ENCODE measurements around the gene LOC128125822.
A peak's percentile ranks its signal among the peaks of the same experiment; 100 is the strongest.
"Not testable (repeated sequence)": the region's sequence is repeated elsewhere in the genome, so short reads cannot be mapped to it uniquely, and the experiment has no call there.

LOC128125822 gene

DNA sequence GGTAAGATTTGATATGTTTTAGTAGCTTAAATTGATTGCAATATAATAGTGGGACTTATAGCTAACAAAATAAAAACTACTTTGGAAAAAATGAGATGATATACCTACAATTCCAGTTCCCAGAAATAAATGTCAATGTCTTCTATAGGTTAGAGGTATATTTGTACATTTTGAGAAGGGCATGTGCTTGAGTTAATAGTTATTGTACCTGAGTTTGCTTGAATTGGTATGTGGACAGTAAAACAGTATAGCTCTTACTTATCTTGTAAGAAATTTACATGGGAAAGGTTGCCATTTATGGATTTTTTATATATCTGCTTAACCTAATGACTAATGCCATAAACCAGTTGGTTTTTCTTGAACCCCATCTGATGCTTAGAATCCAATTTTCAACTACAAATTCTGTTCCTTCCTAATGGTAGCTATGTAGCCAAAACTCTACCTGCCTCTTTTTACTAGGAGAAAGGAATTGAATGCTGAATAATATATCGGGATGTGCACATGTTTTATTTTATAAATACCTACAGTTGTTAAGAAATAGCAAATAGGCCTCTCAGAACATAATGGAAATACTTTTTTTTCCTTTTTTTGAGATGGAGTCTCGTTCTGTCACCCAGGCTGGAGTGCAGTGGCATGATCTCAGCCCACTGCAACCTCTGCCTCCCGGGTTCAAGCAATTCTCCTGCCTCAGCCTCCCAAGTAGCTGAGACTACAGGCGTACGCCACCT lies 4.9 kb downstream of the LOC128125822 start:
- no peak for ATAC-seq
- intact Hi-C loops (cut with DNase I), result no loop called here

DNA sequence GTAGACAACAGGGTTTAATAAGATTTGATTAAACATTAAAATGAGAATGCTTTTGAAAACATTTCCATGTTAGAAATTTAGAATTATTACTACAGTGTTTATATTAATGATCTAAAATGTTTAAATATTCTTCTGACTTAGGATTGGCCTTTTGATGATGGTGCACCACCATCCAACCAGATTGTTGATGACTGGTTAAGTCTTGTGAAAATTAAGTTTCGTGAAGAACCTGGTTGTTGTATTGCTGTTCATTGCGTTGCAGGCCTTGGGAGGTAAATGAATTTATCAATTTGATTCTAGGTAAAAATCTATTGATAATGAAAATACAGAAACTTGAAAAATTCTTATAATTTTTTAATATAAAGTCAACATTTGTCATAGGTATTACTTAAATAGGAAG lies 6.5 kb downstream of the LOC128125822 start:
- intact Hi-C loops (cut with DNase I), result no loop called here
- no peak for ATAC-seq
- no peak for DNase-seq (ENCODE audit: missing footprints)

More for the DNA sequence above, 4.9 kb downstream of the LOC128125822 start:
- DNase-seq (ENCODE audit: missing footprints), result no peak

DNA sequence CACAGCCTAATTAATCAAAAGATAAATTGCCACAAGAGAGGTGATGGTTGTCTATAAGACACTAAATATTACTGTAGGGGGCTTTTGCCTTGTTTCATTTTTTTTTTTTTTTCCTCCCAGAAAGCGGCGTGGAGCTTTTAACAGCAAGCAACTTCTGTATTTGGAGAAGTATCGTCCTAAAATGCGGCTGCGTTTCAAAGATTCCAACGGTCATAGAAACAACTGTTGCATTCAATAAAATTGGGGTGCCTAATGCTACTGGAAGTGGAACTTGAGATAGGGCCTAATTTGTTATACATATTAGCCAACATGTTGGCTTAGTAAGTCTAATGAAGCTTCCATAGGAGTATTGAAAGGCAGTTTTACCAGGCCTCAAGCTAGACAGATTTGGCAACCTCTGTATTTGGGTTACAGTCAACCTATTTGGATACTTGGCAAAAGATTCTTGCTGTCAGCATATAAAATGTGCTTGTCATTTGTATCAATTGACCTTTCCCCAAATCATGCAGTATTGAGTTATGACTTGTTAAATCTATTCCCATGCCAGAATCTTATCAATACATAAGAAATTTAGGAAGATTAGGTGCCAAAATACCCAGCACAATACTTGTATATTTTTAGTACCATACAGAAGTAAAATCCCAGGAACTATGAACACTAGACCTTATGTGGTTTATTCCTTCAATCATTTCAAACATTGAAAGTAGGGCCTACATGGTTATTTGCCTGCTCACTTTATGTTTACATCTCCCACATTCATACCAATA lies 7.8 kb downstream of the LOC128125822 start:
- ATAC-seq, result no peak
- intact Hi-C loops (cut with DNase I), result no loop called here
- DNase-seq (ENCODE audit: missing footprints), result no peak

- intact Hi-C loops (cut with DNase I), result no loop called here
- DNase-seq (ENCODE audit: missing footprints) (no peak), ATAC-seq (no peak)
Measured at GRCh38 chr6:63580704-63580961, 8.4 kb downstream of the LOC128125822 start.

GRCh38 chr6:63581355-63582013 lies 9.2 kb downstream of the LOC128125822 start:
- intact Hi-C loops (cut with DNase I), result no loop called here
- DNase-seq (ENCODE audit: missing footprints), result no peak
- ATAC-seq, result no peak

GRCh38 chr6:63582579-63583231 lies 10.4 kb downstream of the LOC128125822 start:
- intact Hi-C loops (cut with DNase I), result no loop called here
- ATAC-seq (no peak), DNase-seq (ENCODE audit: missing footprints) (no peak)

DNA sequence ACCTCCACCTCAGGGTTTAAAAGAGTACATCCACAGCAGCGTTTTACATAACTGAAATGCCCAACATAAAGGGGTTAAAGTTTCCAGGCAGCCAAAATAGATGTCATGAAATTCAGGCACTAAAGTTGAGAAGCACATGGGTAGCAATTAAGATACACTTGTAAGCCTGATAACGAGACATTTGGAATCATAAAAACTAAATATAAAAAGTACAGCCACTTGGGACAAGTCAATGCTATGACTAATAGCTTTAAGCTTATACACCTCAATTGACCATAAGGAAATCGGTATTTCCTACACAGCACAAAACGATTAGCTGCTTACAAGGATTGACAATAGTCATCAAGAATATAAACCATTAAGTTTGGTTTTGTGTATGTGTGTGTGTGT lies 11.8 kb downstream of the LOC128125822 start:
- no peak for DNase-seq (ENCODE audit: missing footprints)
- intact Hi-C loops (cut with DNase I), result no loop called here
- ATAC-seq, result peak; percentile 50

DNA sequence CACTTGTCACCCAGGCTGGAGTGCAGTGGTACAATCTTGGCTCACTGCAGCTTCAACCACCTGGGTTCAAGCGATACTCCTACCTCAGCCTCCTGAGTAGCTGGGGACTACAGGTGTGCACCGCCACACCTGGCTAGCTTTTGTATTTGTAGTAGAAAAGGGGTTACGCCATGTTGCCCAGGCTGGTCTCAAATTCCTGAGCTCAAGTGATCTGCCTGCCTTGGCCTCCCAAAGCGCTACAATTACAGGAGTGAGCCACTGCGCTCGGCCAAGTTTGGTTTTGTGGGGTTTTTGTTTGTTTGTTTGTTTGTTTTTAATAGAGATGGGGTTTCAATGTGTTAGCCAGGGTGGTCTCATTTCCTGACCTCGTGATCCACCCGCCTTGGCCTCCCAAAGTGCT lies 12.3 kb downstream of the LOC128125822 start:
- no peak for DNase-seq (ENCODE audit: missing footprints)
- intact Hi-C loops (cut with DNase I), result no loop called here
- no peak for ATAC-seq

- intact Hi-C loops (cut with DNase I), result not testable (repeated sequence)
Measured at GRCh38 chr6:63585652-63586051, 13.4 kb downstream of the LOC128125822 start.

DNA sequence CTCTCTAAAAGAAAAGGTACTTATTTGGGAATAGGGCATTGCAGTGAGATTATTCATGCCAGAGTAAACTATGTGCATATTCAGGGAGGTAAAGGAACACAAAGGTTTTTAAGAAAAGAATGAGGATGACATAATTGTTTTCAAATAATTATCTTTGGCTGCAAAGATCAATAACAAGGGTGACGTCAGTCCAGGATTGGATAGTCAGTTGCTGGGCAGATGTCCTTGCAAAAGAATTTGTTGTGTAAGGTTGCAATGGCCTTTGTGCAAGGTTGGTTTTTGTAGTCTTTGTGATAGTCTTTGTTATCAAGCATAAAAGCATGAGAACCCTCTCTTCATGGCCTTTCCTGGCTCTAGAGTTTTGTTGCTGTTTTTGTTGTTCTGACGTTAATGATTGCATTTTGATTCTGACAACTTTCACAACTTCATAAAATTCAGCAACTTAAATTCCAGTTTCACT lies 17.7 kb downstream of the LOC128125822 start:
- intact Hi-C loops (cut with DNase I), result no loop called here
- no peak for DNase-seq (ENCODE audit: missing footprints)
- no peak for ATAC-seq

More at GRCh38 chr6:63585652-63586051, 13.4 kb downstream of the LOC128125822 start:
- DNase-seq (ENCODE audit: missing footprints); ATAC-seq: not testable (repeated sequence)

DNA sequence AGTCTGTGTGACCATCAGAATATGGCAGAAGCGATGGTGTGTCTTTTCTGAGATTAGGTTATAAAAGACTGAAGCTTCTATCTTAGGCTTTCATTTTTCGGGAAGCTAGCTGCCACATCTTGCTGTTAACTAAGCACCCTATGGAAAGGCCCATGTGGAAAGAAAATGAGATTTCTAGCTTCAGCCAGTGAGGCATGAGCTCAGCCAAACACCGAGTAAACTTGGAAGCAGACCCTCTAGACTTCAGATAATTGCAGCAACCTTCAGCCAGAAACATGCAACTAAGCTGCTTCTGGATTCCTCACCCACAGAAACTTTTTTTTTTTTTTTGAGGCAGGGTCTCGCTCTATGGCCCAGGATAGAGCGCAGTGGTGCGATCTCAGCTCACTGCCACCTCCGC lies 20.6 kb downstream of the LOC128125822 start:
- no peak for ATAC-seq
- no peak for DNase-seq (ENCODE audit: missing footprints)
- intact Hi-C loops (cut with DNase I), result no loop called here

- no peak for ATAC-seq
- intact Hi-C loops (cut with DNase I), result loop anchor here (1.0 to 5.0 kb wide), 3 partner anchors 37 to 245 kb away; partner anchors contain the start of gene PHF3
- DNase-seq (ENCODE audit: missing footprints), result no peak
Measured at GRCh38 chr6:63597141-63598048, 25.1 kb downstream of the LOC128125822 start.

GRCh38 chr6:63598049-63599036 lies 26.1 kb downstream of the LOC128125822 start:
- DNase-seq (ENCODE audit: missing footprints) (peak; percentile 76), ATAC-seq (peak; percentile 91)
- intact Hi-C loops (cut with DNase I), result loop anchor here (1.0 to 5.0 kb wide), 3 partner anchors 36 to 246 kb away; partner anchors contain the start of gene PHF3

DNA sequence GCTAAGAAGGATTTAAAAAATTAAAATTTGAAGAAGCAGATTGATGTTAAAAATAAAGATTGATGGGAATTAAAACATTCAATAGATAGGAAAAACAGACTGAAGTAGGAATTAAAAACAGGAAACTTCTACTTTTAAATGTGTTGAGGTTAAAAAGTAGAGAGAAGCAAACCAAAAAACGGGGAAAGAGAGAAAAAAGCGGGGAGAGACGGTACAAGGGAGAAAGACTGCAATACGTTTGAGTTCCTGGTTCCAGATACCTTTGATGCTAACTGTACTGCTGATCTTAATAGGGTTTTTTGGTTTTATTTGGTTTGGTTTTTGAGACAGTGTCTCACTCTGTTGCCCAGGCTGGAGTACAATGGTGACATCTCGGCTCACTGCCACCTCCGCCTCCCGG lies 27.0 kb downstream of the LOC128125822 start:
- ATAC-seq (no peak), DNase-seq (ENCODE audit: missing footprints) (no peak)
- intact Hi-C loops (cut with DNase I), result loop anchor here (2.0 to 5.0 kb wide), 2 partner anchors 36 to 247 kb away; partner anchors contain the start of gene PHF3

- ATAC-seq (no peak), DNase-seq (ENCODE audit: missing footprints) (no peak)
- intact Hi-C loops (cut with DNase I), result no loop called here
Measured at GRCh38 chr6:63600136-63600535, 27.9 kb downstream of the LOC128125822 start.

- intact Hi-C loops (cut with DNase I), result no loop called here
- ATAC-seq (no peak), DNase-seq (ENCODE audit: missing footprints) (no peak)
Measured at GRCh38 chr6:63609231-63609630, 37.0 kb downstream of the LOC128125822 start.

DNA sequence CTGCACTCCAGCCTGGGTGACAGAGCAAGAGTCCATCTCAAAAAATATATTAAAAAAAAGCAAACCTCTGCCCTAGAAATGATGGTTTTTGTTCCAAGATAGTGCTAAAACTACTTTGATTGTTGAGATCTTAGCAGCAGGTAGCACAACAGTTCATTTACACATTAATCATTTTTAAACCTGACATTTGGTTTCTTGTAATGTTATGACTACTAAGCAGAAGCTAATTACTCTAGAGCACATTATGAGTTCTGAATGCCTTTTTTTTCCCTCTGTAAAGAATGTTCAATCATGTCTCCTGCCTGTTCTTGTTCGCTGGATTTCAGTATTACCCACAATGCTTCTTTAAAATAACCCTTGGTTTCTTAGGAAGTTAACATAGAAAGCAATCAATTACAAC lies 38.7 kb downstream of the LOC128125822 start:
- ATAC-seq (no peak), DNase-seq (ENCODE audit: missing footprints) (no peak)
- intact Hi-C loops (cut with DNase I), result no loop called here
